Panc1 (cell line): Measurements from ENCODE around the gene SLC22A16. TPM values are rescaled to one million over a fixed set of nuclear protein-coding genes. Genes with fewer than 3 reads are reported as not detected.

ENCODE experiments used
- ATAC-seq: fragments of 200-7000 bp; cut with Tn5 transposase; 2 replicates; pipeline ENCODE4 v1.9.1; 2020; ENCODE audit warnings: mild to moderate bottlenecking, moderate library complexity
- BruUV-seq: library from RNA; stranded (reverse); fragments of 400-500 nt; replicated peaks from 2 replicates; lab custom pipeline; 2021; lab: Mats Ljungman, UMichigan
- CTCF ChIA-PET: fragments of 300-600 bp; sonication (Branson Sonifier 250); formaldehyde crosslinking; loops from one replicate; lab custom pipeline; 2022; ENCODE audit warnings: antibody characterized with exemption; lab: Charles Lee
- POLR2A ChIA-PET: fragments of 300-600 bp; sonication (Branson Sonifier 250); formaldehyde crosslinking; loops from one replicate; lab custom pipeline; 2022; ENCODE audit warnings: antibody characterized with exemption; lab: Charles Lee
- DNase-seq: peaks from one replicate; pipeline ENCODE4 v3.0.0-alpha.2; 2010; ENCODE audit warnings: low read depth, low spot score
- H3K27ac ChIP-seq: 2 replicates; pipeline ENCODE4 v1.5.1; 2011; ENCODE audit warnings: mild to moderate bottlenecking, low read length, inconsistent platforms
- H3K27me3 ChIP-seq: fragments of 200-500 bp; sonication (Bioruptor generic); 2 replicates; pipeline ENCODE4 v1.6.0; 2014; ENCODE audit warnings: low read length, inconsistent platforms; ENCODE audit not compliant: control insufficient read depth, insufficient read depth
- H3K36me3 ChIP-seq: fragments of 200-500 bp; sonication (Bioruptor generic); 2 replicates; pipeline ENCODE4 v1.5.1; 2014; ENCODE audit warnings: inconsistent platforms, mild to moderate bottlenecking, low read length, moderate library complexity; ENCODE audit not compliant: control insufficient read depth, insufficient read depth
- H3K4me1 ChIP-seq: 2 replicates; pipeline ENCODE4 v1.5.1; 2011; ENCODE audit warnings: inconsistent platforms, mild to moderate bottlenecking, low read length, moderate library complexity; ENCODE audit not compliant: control insufficient read depth, insufficient read depth
- H3K4me3 ChIP-seq, 2 experiments: 2 replicates each; pipeline ENCODE4 v1.5.1; 2011 to 2012; ENCODE audit warnings: low read depth in 2 of 2, low read length in 2 of 2, mild to moderate bottlenecking in 2 of 2, inconsistent platforms in 1 of 2, moderate library complexity in 1 of 2
- H3K9me3 ChIP-seq: fragments of 200-500 bp; sonication (Bioruptor generic); 2 replicates; pipeline ENCODE4 v1.5.1; 2014; ENCODE audit warnings: low read depth, mild to moderate bottlenecking, inconsistent platforms, low read length, moderate library complexity; ENCODE audit not compliant: control insufficient read depth, insufficient read depth
- CTCF ChIP-seq: fragments of 450-650 bp; IDR thresholded peaks from 2 replicates; pipeline ENCODE4 v1.5.1; 2017; ENCODE audit warnings: mild to moderate bottlenecking
- POLR2AphosphoS5 ChIP-seq: IDR thresholded peaks from 2 replicates; pipeline ENCODE4 v1.6.1; 2012; ENCODE audit warnings: mild to moderate bottlenecking, low read depth, low read length, moderate library complexity
- REST ChIP-seq, 2 experiments: IDR thresholded peaks; 2 replicates each; pipeline ENCODE4 v1.6.1; 2011 to 2012; ENCODE audit warnings: low read depth in 2 of 2, control low read depth in 1 of 2, low read length in 1 of 2, mild to moderate bottlenecking in 1 of 2, moderate library complexity in 1 of 2; ENCODE audit not compliant: insufficient read depth in 1 of 2
- SIN3A ChIP-seq: IDR thresholded peaks from 2 replicates; pipeline ENCODE4 v1.6.1; 2012; ENCODE audit warnings: low read depth, mild to moderate bottlenecking, low read length, moderate library complexity, borderline replicate concordance; ENCODE audit not compliant: insufficient read depth
- TCF7L2 ChIP-seq: IDR thresholded peaks from 2 replicates; pipeline ENCODE4 v1.6.1; 2011; ENCODE audit warnings: mild to moderate bottlenecking, low read depth, low read length, inconsistent platforms
- in situ Hi-C: cut with HindIII; loops from 2 replicates; pipeline ENCODE4 v1.10.0; 2016; ENCODE audit warnings: low sequenced_read_pairs, low pct_unique_long_range_greater_than_20kb
- intact Hi-C: fragments of 100-400 bp; cut with micrococcal nuclease; formaldehyde crosslinking; loops from one replicate; pipeline ENCODE4 v1.10.0; 2022; ENCODE audit not compliant: unreplicated experiment
- total RNA-seq: library from RNA; stranded (reverse); gene quantifications from one replicate; pipeline ENCODE4 v1.2.1, GENCODE V29; 2021; ENCODE audit not compliant: unreplicated experiment

The SLC22A16 gene
- total RNA-seq, 1 experiment from 2014 or later: not detected

GRCh38 chr6:110446405-110446804 is 30.0 kb downstream of the SLC22A16 start:
- Histone ChIP-seq H3K27ac (no peak overlapping the region), H3K4me1 (no peaks in the 10 kb centered on the region), H3K9me3 (no peaks in the 10 kb centered on the region), H3K4me3 (no peak overlapping the region), H3K27me3 (peaks cover 32% of the 10 kb centered on the region), H3K36me3 (no peaks in the 10 kb centered on the region)
- ChIA-PET POLR2A (no interaction called here), CTCF (no interaction called here)
- DNase-seq (no peak), ATAC-seq (no peak)
- intact Hi-C loops: no loop called here
- TF ChIP-seq TCF7L2: no peak
- no peak for TF ChIP-seq SIN3A
- TF ChIP-seq REST (IDR thresholded peaks at IDR 0.05; ENCODE audit: insufficient read depth in 1 of 2, low read depth in 2 of 2, low read length in 1 of 2): no peak
- no peak for TF ChIP-seq POLR2AphosphoS5
- no peak for TF ChIP-seq CTCF
- in situ Hi-C loops: no loop called here
- no TSS peak for BruUV-seq

GRCh38 chr6:110440026-110440425 is 36.4 kb downstream of the SLC22A16 start:
- CTCF ChIA-PET: no interaction called here
- intact Hi-C loops: no loop called here
- no TSS peak for BruUV-seq

More at GRCh38 chr6:110440026-110440425, 36.4 kb downstream of the SLC22A16 start:
- H3K4me3 ChIP-seq: no peak overlapping the region
- DNase-seq (no peak), ATAC-seq (no peak)
- in situ Hi-C loops: no loop called here
- no peak overlapping the region for H3K27ac ChIP-seq
- TF ChIP-seq CTCF: no peak
- no peak for TF ChIP-seq POLR2AphosphoS5
- no peak for TF ChIP-seq TCF7L2
- no peak for TF ChIP-seq SIN3A
- no peak for TF ChIP-seq REST (IDR thresholded peaks at IDR 0.05; ENCODE audit: insufficient read depth in 1 of 2, low read depth in 2 of 2, low read length in 1 of 2)
- POLR2A ChIA-PET: no interaction called here
- H3K9me3 ChIP-seq: no peaks in the 10 kb centered on the region
- H3K4me1 ChIP-seq: no peaks in the 10 kb centered on the region
- peaks cover 27% of the 10 kb centered on the region for H3K27me3 ChIP-seq
- no peaks in the 10 kb centered on the region for H3K36me3 ChIP-seq
